Peyer's patch (tissue), 4 donors: ENCODE data around the gene ZDHHC24. TPM values are rescaled to one million over a fixed set of nuclear protein-coding genes. Genes with fewer than 3 reads are reported as not detected.

ENCODE experiments used
- DNase-seq, 3 donors: peaks; one replicate each; pipeline ENCODE4 v3.0.0-alpha.2; 2017 to 2019
- H3K27ac ChIP-seq, 4 donors: fragments of 200-600 bp; sonication (generic); one replicate each; pipeline ENCODE4 v1.5.1; 2016 to 2019
- H3K27me3 ChIP-seq, 2 donors: fragments of 200-600 bp; sonication (generic); one replicate each; pipeline ENCODE4 v1.5.1; 2019
- H3K36me3 ChIP-seq, 3 donors: fragments of 200-600 bp; sonication (generic); one replicate each; pipeline ENCODE4 v1.5.1; 2016 to 2019
- H3K4me1 ChIP-seq, 4 donors: fragments of 200-600 bp; sonication (generic); one replicate each; pipeline ENCODE4 v1.5.1; 2016 to 2019
- H3K4me3 ChIP-seq, 4 donors: fragments of 200-600 bp; sonication (generic); 1 replicate in 3 of 4; 2 replicates in 1 of 4; pipeline ENCODE4 v1.5.1; 2016 to 2019; ENCODE audit warnings: mild to moderate bottlenecking in 1 of 4
- H3K9me3 ChIP-seq, 4 donors: fragments of 200-600 bp; sonication (generic); one replicate each; pipeline ENCODE4 v1.5.1; 2016 to 2019; ENCODE audit warnings: mild to moderate bottlenecking in 1 of 4
- POLR2A ChIP-seq, 2 donors: fragments of 450-650 bp; IDR thresholded peaks; one replicate each; pipeline ENCODE4 v1.5.1; 2017; ENCODE audit warnings: antibody characterized with exemption in 2 of 2, mild to moderate bottlenecking in 2 of 2, moderate library complexity in 2 of 2
- total RNA-seq, 4 donors: library from RNA; depleted of rRNA; stranded (reverse); fragments of >200 nt; gene quantifications; one replicate each; pipeline ENCODE4 v1.1.0, GENCODE V29; 2016
- TF ChIP-seq, protein P1 (sequence below), 6 experiments: fragments of 450-650 bp in 4 of 6; fragments of 200-600 bp in 2 of 6; sonication (generic) in 1 of 6; IDR thresholded peaks; one replicate each; pipeline ENCODE4 v1.5.1; 2017 to 2019; ENCODE audit warnings: antibody characterized with exemption in 6 of 6, mild to moderate bottlenecking in 3 of 6, moderate library complexity in 1 of 6

The ZDHHC24 gene
- total RNA-seq, 4 donors from 2014 or later = 9.1 to 29.3 (median 15.3) TPM

DNA sequence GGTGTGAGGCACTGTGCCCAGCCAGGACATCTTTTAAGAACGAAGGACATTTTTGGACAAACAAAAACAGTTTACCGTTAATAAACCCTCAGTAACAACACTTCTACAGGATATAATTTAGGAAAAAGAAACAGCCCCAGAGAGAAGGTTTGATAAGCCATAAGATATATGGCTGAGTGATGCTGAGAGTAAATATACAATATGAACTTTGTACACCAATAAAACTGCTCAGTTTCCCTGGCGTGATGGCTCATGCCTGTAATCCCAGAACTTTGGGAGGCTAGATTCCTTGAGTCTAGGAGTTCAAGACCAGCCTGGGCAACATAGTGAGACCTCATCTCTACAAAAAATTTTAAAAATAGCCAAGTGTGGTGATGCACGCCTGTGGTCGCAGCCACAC is 47.3 kb downstream of the ZDHHC24 start:
- DNase-seq = no peak
- Histone ChIP-seq H3K36me3 (peaks cover 0 to 59% (median 0%) of the 10 kb centered on the region in 3 donors), H3K27me3 (no peaks in the 10 kb centered on the region)

DNA sequence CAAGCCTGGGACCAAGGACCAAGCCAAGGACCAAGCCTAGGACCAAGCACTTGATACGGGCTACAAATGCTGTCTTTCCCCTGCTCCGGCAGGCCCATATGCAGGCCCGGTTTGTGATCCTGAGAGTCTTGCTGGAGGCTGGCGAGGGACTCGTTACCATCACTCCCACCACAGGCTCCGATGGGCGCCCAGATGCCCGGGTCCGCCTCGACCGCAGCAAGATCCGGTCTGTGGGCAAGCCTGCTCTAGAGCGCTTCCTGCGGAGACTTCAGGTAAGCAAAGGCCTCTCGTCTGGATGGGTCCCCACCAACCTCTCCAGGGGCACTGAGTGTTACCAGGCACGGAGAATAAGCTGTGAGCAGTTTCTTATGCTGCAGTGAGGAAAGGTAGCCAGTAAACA is 48.6 kb downstream of the ZDHHC24 start:
- no peak overlapping the region for H3K4me3 ChIP-seq
- TF ChIP-seq, protein P1, sequence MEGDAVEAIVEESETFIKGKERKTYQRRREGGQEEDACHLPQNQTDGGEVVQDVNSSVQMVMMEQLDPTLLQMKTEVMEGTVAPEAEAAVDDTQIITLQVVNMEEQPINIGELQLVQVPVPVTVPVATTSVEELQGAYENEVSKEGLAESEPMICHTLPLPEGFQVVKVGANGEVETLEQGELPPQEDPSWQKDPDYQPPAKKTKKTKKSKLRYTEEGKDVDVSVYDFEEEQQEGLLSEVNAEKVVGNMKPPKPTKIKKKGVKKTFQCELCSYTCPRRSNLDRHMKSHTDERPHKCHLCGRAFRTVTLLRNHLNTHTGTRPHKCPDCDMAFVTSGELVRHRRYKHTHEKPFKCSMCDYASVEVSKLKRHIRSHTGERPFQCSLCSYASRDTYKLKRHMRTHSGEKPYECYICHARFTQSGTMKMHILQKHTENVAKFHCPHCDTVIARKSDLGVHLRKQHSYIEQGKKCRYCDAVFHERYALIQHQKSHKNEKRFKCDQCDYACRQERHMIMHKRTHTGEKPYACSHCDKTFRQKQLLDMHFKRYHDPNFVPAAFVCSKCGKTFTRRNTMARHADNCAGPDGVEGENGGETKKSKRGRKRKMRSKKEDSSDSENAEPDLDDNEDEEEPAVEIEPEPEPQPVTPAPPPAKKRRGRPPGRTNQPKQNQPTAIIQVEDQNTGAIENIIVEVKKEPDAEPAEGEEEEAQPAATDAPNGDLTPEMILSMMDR (IDR thresholded peaks at IDR 0.05) = no peak
- TF ChIP-seq POLR2A (IDR thresholded peaks at IDR 0.05) = no peak
- H3K9me3 ChIP-seq = no peaks in the 10 kb centered on the region
- peaks cover 0 to 9% (median 0%) of the 10 kb centered on the region in 4 donors for H3K4me1 ChIP-seq
- H3K27me3 ChIP-seq = no peaks in the 10 kb centered on the region
- H3K36me3 ChIP-seq = peaks cover 0 to 64% (median 0%) of the 10 kb centered on the region in 3 donors
- DNase-seq = no peak
- H3K27ac ChIP-seq = no peak overlapping the region

More for the DNA sequence above, 47.3 kb downstream of the ZDHHC24 start:
- Histone ChIP-seq H3K4me3 (no peak overlapping the region), H3K27ac (no peak overlapping the region), H3K9me3 (no peaks in the 10 kb centered on the region), H3K4me1 (peaks cover 0 to 4% (median 0%) of the 10 kb centered on the region in 4 donors)
- TF ChIP-seq, protein P1 (IDR thresholded peaks at IDR 0.05) = no peak
- TF ChIP-seq POLR2A (IDR thresholded peaks at IDR 0.05) = no peak

DNA sequence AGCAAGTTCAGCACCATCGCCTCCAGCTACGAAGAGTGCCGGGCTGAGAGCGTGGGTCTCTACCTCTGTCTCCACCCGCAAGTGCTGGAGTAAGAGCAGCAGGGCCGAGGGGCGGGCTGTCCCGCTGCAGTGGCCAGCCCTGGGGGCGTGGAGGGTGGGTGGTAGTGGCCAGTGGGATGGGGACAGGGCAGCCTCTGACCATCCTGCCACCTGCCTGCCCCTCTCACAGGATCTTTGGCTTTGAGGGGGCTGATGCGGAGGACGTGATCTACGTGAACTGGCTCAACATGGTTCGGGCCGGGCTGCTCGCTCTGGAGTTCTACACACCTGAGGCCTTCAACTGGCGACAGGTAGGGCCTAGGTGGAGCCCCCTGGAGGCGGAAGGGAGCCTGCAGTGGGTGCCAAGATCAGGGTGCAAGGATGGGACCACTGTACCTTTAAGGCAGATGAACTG is 50.4 kb downstream of the ZDHHC24 start:
- DNase-seq = no peak
- Histone ChIP-seq H3K4me1 (peaks cover 0 to 9% (median 0%) of the 10 kb centered on the region in 4 donors), H3K9me3 (no peaks in the 10 kb centered on the region), H3K36me3 (peaks cover 0 to 69% (median 0%) of the 10 kb centered on the region in 3 donors), H3K27ac (no peak overlapping the region), H3K4me3 (no peak overlapping the region), H3K27me3 (no peaks in the 10 kb centered on the region)
- no peak for TF ChIP-seq POLR2A (IDR thresholded peaks at IDR 0.05)
- TF ChIP-seq, protein P1 (IDR thresholded peaks at IDR 0.05) = no peak

DNA sequence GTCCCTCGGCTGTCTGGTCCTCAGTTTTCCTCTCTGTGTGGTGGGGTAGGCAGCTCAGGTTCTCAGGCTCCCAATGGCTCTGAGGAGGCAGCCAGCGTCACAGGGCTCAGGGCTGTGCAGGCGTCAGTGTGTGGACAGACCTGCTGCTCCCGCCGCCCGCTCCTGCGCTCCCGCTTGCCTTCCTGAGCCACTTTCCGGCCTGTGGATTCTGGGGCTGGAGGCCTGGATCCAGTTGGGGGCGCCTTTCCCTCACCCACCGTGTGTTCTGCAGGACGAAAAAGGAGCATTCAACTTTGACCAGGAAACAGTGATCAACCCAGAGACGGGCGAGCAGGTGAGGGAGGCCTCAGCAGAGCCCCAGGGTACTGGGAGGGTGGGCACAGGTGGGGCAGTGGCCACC is 50.9 kb downstream of the ZDHHC24 start:
- Histone ChIP-seq H3K4me3 (no peak overlapping the region), H3K27ac (no peak overlapping the region), H3K27me3 (no peaks in the 10 kb centered on the region), H3K4me1 (peaks cover 0 to 9% (median 0%) of the 10 kb centered on the region in 4 donors), H3K36me3 (peaks cover 0 to 65% (median 0%) of the 10 kb centered on the region in 3 donors), H3K9me3 (no peaks in the 10 kb centered on the region)
- no peak for TF ChIP-seq POLR2A (IDR thresholded peaks at IDR 0.05)
- TF ChIP-seq, protein P1 (IDR thresholded peaks at IDR 0.05) = no peak
- no peak for DNase-seq

DNA sequence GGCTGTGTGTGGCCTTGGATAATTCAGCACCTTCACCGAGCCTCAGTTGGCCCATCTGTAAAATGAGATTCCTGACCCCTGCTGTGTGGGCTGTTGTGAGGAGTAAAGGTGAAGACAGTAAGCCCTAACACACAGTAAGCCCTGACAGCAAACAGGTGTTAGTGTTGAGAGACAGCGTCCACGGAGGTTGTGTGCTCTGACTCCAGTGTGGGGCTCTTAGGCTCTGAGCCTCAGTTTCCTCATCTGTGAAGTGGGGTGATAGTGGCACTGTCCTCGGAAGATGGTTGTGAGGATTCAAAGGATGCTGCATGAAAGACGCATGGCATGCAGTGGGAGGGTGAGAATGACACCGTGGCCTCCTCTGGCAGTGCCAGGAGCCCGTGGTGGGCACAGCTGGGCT is 51.4 kb downstream of the ZDHHC24 start:
- Histone ChIP-seq H3K4me1 (peaks cover 0 to 9% (median 0%) of the 10 kb centered on the region in 4 donors), H3K27ac (no peak overlapping the region), H3K4me3 (no peak overlapping the region), H3K27me3 (no peaks in the 10 kb centered on the region), H3K9me3 (no peaks in the 10 kb centered on the region), H3K36me3 (peaks cover 0 to 65% (median 0%) of the 10 kb centered on the region in 3 donors)
- TF ChIP-seq, protein P1 (IDR thresholded peaks at IDR 0.05) = no peak
- no peak for TF ChIP-seq POLR2A (IDR thresholded peaks at IDR 0.05)
- DNase-seq = no peak
